Keratinocyte (primary cell): ENCODE results near the gene ABCC3. TPM values are rescaled to one million over a fixed set of nuclear protein-coding genes. Genes with fewer than 3 reads are reported as not detected.

Source experiments
- DNase-seq: peaks from one replicate; pipeline ENCODE4 v3.0.0-alpha.2; 2011; ENCODE audit warnings: low read depth, missing footprints, low spot score
- FAIRE-seq: peaks from 2 replicates; lab custom pipeline; 2011; peaks lifted over from hg19 to GRCh38; lab: Jason Lieb, UNC
- H2AFZ ChIP-seq: 2 replicates; pipeline ENCODE4 v1.6.0; 2012; ENCODE audit warnings: low read length, control low read depth, inconsistent platforms; ENCODE audit not compliant: control insufficient read depth
- H3K27ac ChIP-seq: 2 replicates; pipeline ENCODE4 v1.5.1; 2011; ENCODE audit warnings: low read length; ENCODE audit not compliant: control insufficient read depth, insufficient read depth
- H3K27me3 ChIP-seq: 3 replicates; pipeline ENCODE4 v1.6.0; 2011; ENCODE audit warnings: low read length; ENCODE audit not compliant: control insufficient read depth, insufficient read depth; ENCODE audit errors: extremely low read depth
- H3K36me3 ChIP-seq, 2 experiments: 2 replicates in 1 of 2; 3 replicates in 1 of 2; pipeline ENCODE4 v1.5.1; 2011; ENCODE audit warnings: low read length in 2 of 2, mild to moderate bottlenecking in 1 of 2; ENCODE audit not compliant: control insufficient read depth in 2 of 2, insufficient read depth in 2 of 2; ENCODE audit errors: extremely low read depth in 1 of 2
- H3K4me1 ChIP-seq: 3 replicates; pipeline ENCODE4 v1.5.1; 2011; ENCODE audit warnings: low read length; ENCODE audit not compliant: control insufficient read depth, insufficient read depth; ENCODE audit errors: extremely low read depth
- H3K4me2 ChIP-seq: 3 replicates; pipeline ENCODE4 v1.6.0; 2011; ENCODE audit warnings: low read depth, low read length; ENCODE audit not compliant: control insufficient read depth, insufficient read depth; ENCODE audit errors: extremely low read depth
- H3K4me3 ChIP-seq, 3 experiments: fragments of 200-600 bp in 1 of 3; sonication (generic) in 1 of 3; 2 replicates in 2 of 3; 3 replicates in 1 of 3; pipeline ENCODE4 v1.5.1; 2011 to 2016; ENCODE audit warnings: low read length in 3 of 3, mild to moderate bottlenecking in 3 of 3, control low read depth in 2 of 3, inconsistent platforms in 1 of 3, low read depth in 1 of 3, mixed read lengths in 1 of 3, mixed run types in 1 of 3, moderate library complexity in 1 of 3; ENCODE audit not compliant: control insufficient read depth in 2 of 3, insufficient read depth in 2 of 3; ENCODE audit errors: extremely low read depth in 1 of 3
- H3K79me2 ChIP-seq: 2 replicates; pipeline ENCODE4 v1.6.0; 2012; ENCODE audit warnings: low read length; ENCODE audit not compliant: control insufficient read depth, insufficient read depth
- H3K9ac ChIP-seq: 3 replicates; pipeline ENCODE4 v1.6.0; 2011; ENCODE audit warnings: low read length; ENCODE audit not compliant: control insufficient read depth, insufficient read depth; ENCODE audit errors: extremely low read depth
- H3K9me1 ChIP-seq: 3 replicates; pipeline ENCODE4 v1.6.0; 2011; ENCODE audit warnings: low read length; ENCODE audit not compliant: control insufficient read depth, insufficient read depth; ENCODE audit errors: extremely low read depth
- H3K9me3 ChIP-seq: 2 replicates; pipeline ENCODE4 v1.5.1; 2012; ENCODE audit warnings: low read depth, low read length; ENCODE audit not compliant: control insufficient read depth
- H4K20me1 ChIP-seq: 3 replicates; pipeline ENCODE4 v1.6.0; 2011; ENCODE audit warnings: low read length; ENCODE audit not compliant: control insufficient read depth, insufficient read depth; ENCODE audit errors: extremely low read depth
- CTCF ChIP-seq, 3 experiments: IDR thresholded peaks in 1 of 3; conservative IDR thresholded peaks in 1 of 3; optimal IDR thresholded peaks in 1 of 3; 2 replicates in 2 of 3; 3 replicates in 1 of 3; pipeline versions ENCODE3 to v1.5.1; 2011; ENCODE audit warnings: low read length in 3 of 3, mild to moderate bottlenecking in 3 of 3, moderate library complexity in 2 of 3, control low read depth in 1 of 3, inconsistent platforms in 1 of 3; ENCODE audit not compliant: insufficient read depth in 2 of 3; ENCODE audit errors: extremely low read depth in 1 of 3
- EZH2 ChIP-seq: IDR thresholded peaks from one replicate; pipeline ENCODE4 v1.6.1; 2012; ENCODE audit warnings: inconsistent platforms, mild to moderate bottlenecking, low read length, moderate library complexity
- dilution Hi-C: fragments of 300-500 bp; cut with MboI; formaldehyde crosslinking; loops from one replicate; pipeline ENCODE4 v1.7.0; 2020; ENCODE audit warnings: low sequenced_read_pairs; ENCODE audit not compliant: extremely low pct_ligation_motif_present
- polyA plus RNA-seq, 5 experiments: library from polyadenylated mRNA; depleted of rRNA in 3 of 5; stranded (reverse) in 3 of 5; stranded (forward) in 1 of 5; unstranded in 1 of 5; fragments of >200 nt; gene quantifications; 1 replicate in 1 of 5; 2 replicates in 3 of 5; 3 replicates in 1 of 5; pipeline versions ENCODE4 v1.2.1 to v1.2.3, GENCODE V29; 2011 to 2012; ENCODE audit warnings: missing spikeins in 2 of 5, low read depth in 1 of 5, low replicate concordance in 1 of 5

ABCC3 gene
- polyA plus RNA-seq, 1 donor (not counting 4 experiments of a cell fraction or from before 2014, with no cell fraction given): 41.7 TPM

- Histone ChIP-seq H3K36me3 (no peaks in the 10 kb centered on the region), H4K20me1 (no peaks in the 10 kb centered on the region), H3K4me3 (no peak overlapping the region), H3K4me1 (peaks cover 4% of the 10 kb centered on the region), H3K9me3 (no peaks in the 10 kb centered on the region), H3K79me2 (peaks cover under 1% of the 10 kb centered on the region), H2AFZ (no peak overlapping the region), H3K27ac (no peak overlapping the region), H3K27me3 (peaks cover 10% of the 10 kb centered on the region), H3K4me2 (no peak overlapping the region), H3K9ac (no peak overlapping the region), H3K9me1 (no peaks in the 10 kb centered on the region)
- dilution Hi-C loops: no loop called here
- DNase-seq (no peak), FAIRE-seq (no peak)
- TF ChIP-seq EZH2: no peak
- TF ChIP-seq CTCF (optimal IDR thresholded peaks at IDR 0.05 in 1 of 3, IDR thresholded peaks at IDR 0.05 in 1 of 3, conservative IDR thresholded peaks at IDR 0.05 in 1 of 3; ENCODE audit: extremely low read depth in 1 of 3, insufficient read depth in 2 of 3, low read length in 3 of 3): no peak
These were observed 4.8 kb upstream of the ABCC3 start for GRCh38 chr17:50629902-50630301.

- TF ChIP-seq CTCF (optimal IDR thresholded peaks at IDR 0.05 in 1 of 3, IDR thresholded peaks at IDR 0.05 in 1 of 3, conservative IDR thresholded peaks at IDR 0.05 in 1 of 3; ENCODE audit: extremely low read depth in 1 of 3, insufficient read depth in 2 of 3, low read length in 3 of 3) (peak; percentile 91 to 100 (median 94)), EZH2 (no peak)
- no peak overlapping the region for H3K4me3 ChIP-seq
- H3K4me2 ChIP-seq: no peak overlapping the region
- H3K27me3 ChIP-seq: peaks cover 10% of the 10 kb centered on the region
- peak; percentile 9 for FAIRE-seq
- no peak overlapping the region for H3K27ac ChIP-seq
- H4K20me1 ChIP-seq: no peaks in the 10 kb centered on the region
- H3K4me1 ChIP-seq: peaks cover 7% of the 10 kb centered on the region
- dilution Hi-C loops: no loop called here
- H3K9me3 ChIP-seq: no peaks in the 10 kb centered on the region
- no peak overlapping the region for H3K9ac ChIP-seq
- no peak overlapping the region for H2AFZ ChIP-seq
- peaks cover 8% of the 10 kb centered on the region for H3K79me2 ChIP-seq
- no peaks in the 10 kb centered on the region for H3K9me1 ChIP-seq
- no peak for DNase-seq
- no peaks in the 10 kb centered on the region for H3K36me3 ChIP-seq
These were observed 4.0 kb upstream of the ABCC3 start for GRCh38 chr17:50630524-50631194.
